Raji (cell line): ENCODE measurements around the gene HOXA10.

Experiments used
- POLR2A ChIP-seq: IDR thresholded peaks from 2 replicates; pipeline ENCODE4 v1.6.1; 2011; ENCODE audit warnings: low read depth, low read length, control low read depth; ENCODE audit not compliant: insufficient read depth

Gene HOXA10

GRCh38 chr7:27173956-27174873 is at the start of gene HOXA10:
TSS of gene HOXA10 (minus strand) at chr7:27174320. CDS start at chr7:27174306, 14 bp downstream.
- TF ChIP-seq POLR2A: no peak

DNA sequence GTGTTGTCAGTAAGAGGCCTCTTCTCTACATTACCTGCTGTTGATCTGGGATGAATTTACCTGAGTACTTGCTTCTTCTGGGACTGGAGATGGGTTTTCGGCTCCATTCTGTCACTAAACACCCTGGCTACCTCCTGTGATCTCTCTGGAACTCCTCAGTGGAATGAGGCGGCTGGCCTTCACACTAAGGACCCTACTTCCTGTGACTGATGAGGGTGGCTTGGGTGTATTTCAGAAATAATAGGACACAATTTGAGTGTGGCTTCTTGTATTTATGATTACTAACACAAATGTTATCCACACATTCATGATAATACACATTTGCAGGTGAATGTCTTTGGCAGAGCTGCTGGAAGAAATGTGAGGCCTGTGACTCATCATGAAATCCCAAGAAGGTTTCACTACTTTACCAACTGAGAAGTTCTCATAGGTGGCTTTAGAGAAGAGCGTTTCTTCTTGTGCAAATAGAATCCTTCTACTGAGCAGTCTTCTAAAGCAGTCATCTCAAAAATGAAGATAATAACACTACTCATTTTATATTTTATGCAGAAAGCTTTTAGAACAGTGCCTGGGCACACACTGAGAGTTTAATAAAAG is 47.2 kb upstream of the HOXA10 start:
- no peak for TF ChIP-seq POLR2A

DNA sequence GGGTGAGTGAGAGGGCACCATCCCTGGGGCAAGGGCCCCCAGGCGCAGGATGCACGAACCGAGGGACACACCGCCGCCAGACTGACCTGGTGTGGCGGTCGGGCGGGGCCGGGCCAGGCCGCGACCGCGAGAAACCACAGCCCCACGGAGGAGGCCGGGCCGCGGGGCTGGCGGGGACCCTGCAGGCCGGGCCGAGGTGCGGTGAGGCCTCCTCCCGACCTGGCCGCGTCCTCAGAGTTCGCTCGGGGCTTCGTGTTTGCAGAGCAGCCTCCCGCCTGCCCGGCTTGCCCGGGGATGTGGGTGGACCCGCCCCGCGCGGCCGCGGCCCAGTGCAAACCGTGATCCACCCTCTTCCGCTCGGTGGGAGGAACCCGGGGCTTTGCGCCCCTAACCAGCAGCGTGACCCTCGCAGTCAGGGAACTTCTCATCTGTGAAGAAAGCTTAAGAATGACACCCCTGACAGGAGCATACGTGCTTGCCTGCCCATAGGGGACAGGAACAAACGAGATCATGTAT is 46.4 kb upstream of the HOXA10 start:
- no peak for TF ChIP-seq POLR2A

GRCh38 chr7:27219821-27220220 is 45.7 kb upstream of the HOXA10 start:
- TF ChIP-seq POLR2A: no peak

- TF ChIP-seq POLR2A: no peak
Measured at GRCh38 chr7:27217951-27218350, 43.8 kb upstream of the HOXA10 start.

- TF ChIP-seq POLR2A: no peak
Measured at GRCh38 chr7:27215356-27215755, 41.2 kb upstream of the HOXA10 start.

GRCh38 chr7:27214239-27214950 is 40.3 kb upstream of the HOXA10 start:
- TF ChIP-seq POLR2A: no peak

GRCh38 chr7:27213433-27214238 is 39.5 kb upstream of the HOXA10 start:
- no peak for TF ChIP-seq POLR2A

DNA sequence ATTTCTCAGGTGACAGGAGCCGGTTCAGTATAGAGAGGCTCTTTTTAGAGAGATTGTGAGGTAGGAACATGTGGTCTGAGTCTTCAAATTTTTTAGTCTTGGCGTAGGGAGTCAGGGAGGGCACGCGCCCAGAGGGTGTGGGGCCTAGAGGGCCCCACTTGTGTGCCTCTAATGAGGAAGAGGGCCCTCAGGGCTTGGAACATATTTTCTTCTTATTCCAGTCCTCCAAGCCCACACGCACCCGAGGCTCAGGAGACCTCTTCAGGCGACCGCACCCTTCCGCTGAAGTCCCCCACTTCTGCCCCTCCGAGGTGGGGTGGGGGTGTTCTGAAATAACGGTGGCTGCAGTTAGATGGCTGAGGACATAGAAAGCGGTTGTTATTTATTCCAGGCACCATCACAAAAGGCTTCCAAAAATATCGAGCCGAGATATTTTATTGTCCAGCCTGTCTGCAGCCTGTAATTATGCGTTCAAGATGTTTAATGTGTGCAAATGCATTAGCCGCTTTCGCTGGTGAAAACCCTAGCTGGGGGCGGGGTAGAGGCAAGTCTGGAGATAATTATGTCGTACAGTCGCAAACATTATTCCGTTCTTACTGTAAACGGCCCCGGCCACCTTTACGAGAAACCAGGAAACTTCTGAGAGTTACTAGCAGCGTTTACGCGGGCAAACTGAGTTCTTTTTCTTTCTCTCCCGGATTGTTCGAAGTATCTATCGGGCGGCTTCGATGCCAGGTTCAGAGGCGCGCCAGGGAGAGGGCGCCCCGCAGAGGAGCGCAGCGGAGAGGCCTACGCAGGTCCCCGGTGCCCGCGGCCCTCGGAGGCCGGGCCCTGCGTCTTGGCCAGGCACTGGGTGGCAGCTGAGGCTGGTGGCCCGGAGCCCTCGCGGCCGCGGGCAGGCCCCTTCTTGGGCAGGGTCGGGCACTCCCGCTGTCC is 38.6 kb upstream of the HOXA10 start:
- no peak for TF ChIP-seq POLR2A

- no peak for TF ChIP-seq POLR2A
Measured at GRCh38 chr7:27211764-27212204, 37.7 kb upstream of the HOXA10 start.

DNA sequence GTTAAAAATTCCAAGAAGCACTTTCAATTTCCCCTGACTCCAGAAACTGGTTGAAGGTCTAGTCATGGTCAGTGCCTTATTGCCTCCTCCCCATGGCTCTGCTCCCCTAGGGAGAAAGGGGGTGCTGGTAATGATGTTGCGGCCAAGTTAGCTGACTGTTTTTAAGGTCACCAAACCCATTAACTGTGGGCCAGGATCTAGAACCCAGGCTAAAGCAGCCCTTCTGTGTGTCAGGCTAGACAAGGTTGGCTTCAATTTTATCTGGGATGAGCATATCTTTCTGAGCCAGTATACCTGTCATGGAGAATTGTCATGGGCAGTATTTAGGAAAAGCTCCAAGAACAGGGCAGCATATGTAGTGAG is 36.9 kb upstream of the HOXA10 start:
- TF ChIP-seq POLR2A: no peak

GRCh38 chr7:27210441-27211083 is 36.4 kb upstream of the HOXA10 start:
- no peak for TF ChIP-seq POLR2A

GRCh38 chr7:27209933-27210440 is 35.9 kb upstream of the HOXA10 start:
- TF ChIP-seq POLR2A: no peak
